Measurements from ENCODE around the gene GINM1.

Gene GINM1

DNA sequence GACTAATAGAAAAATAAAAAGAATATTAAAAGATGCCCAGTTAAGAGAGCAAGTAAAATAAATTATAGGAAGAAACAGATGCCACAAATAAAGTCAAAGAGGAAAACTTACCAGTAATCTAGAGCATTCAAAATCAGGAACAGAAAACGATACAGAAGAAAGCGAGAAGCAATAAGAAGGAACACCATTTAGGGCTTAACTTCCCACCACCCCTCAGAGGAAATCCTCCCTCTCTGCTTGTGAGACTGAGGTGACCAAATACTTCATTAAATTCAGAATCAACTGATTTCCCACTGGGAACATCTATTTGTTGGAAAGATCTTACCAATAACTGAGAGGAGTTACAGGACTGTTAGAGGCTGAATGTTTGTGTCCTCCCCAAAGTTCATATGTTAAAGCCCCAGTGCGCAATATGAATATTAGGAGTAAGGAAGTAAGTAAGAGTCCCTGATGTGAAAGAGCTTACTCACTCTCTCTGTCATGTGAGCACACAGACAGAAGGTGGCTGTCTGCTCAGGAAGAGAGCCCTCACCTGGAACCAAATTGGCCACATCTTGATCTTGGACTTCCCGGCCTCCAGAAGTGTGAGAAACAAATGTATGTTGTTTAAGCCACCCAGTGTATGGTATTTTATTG, 62.8 kb downstream of the GINM1 start:
- H3K9me3 ChIP-seq (ENCODE audit: control insufficient read depth, insufficient read depth, low read depth, low read length) = no peaks in the 10 kb centered on the region
- no peak overlapping the region for H3K4me3 ChIP-seq (ENCODE audit: low read depth, low read length)
- H3K36me3 ChIP-seq (ENCODE audit: control insufficient read depth in 2 of 2, insufficient read depth in 1 of 2, low read length in 2 of 2) = peaks cover 27 to 54% of the 10 kb centered on the region in 2 experiments
- no peaks in the 10 kb centered on the region for H3K4me1 ChIP-seq (ENCODE audit: control insufficient read depth, insufficient read depth, low read length)
- no peak overlapping the region for H3K27ac ChIP-seq (ENCODE audit: extremely low read depth, low read depth, low read length)
- ChIA-PET CTCF (interaction anchor here (0.7 kb wide), 1 partner anchor 80 kb away, joined by 4 read pairs; no protein-coding TSS in a partner anchor), POLR2A (interaction anchor here (1.1 kb wide), 1 partner anchor 18 kb away, joined by 8 read pairs; no protein-coding TSS in a partner anchor)
- TF ChIP-seq PRDM6 (tag by site-specific recombination; IDR thresholded peaks at IDR 0.05) = no peak
- TF ChIP-seq ZNF341 (tag by site-specific recombination; IDR thresholded peaks at IDR 0.05; ENCODE audit: low read depth) = no peak
- no peak for TF ChIP-seq ZNF585B (tag by site-specific recombination; IDR thresholded peaks at IDR 0.05)

DNA sequence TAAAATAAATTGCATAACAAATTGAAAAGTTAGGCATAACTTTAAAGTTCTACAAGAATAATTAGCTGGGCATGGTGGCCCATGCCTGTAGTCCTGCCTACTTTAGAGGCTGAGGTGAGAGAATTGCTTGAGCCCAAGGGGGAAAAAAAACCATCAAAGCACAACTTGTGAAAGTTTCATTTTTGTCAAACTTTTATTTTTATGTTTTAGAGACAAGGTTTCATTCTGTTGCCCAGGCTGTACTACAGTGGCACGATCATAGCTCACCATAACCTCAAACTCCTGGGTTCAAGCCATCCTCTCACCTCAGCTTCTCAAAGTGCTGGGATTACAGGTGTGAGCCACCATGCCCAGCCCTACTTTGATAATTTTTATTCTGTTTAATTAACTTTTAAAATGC, 68.1 kb downstream of the GINM1 start:
- H3K36me3 ChIP-seq (ENCODE audit: control insufficient read depth in 2 of 2, insufficient read depth in 1 of 2, low read length in 2 of 2) = peaks cover 45 to 47% of the 10 kb centered on the region in 2 experiments
- CTCF ChIA-PET = no interaction called here
- H3K27ac ChIP-seq (ENCODE audit: extremely low read depth, low read depth, low read length) = no peak overlapping the region
- H3K4me1 ChIP-seq (ENCODE audit: control insufficient read depth, insufficient read depth, low read length) = no peaks in the 10 kb centered on the region
- H3K9me3 ChIP-seq (ENCODE audit: control insufficient read depth, insufficient read depth, low read depth, low read length) = no peaks in the 10 kb centered on the region
- POLR2A ChIA-PET = interaction anchor here (1.4 kb wide), 1 partner anchor 84 kb away, joined by 3 read pairs; the partner anchor contains the start of gene LATS1
- no peak for TF ChIP-seq ZNF670 (tag by site-specific recombination; IDR thresholded peaks at IDR 0.05; ENCODE audit: low read depth)
- TF ChIP-seq ZNF248 (tag by site-specific recombination; IDR thresholded peaks at IDR 0.05) = no peak
- no peak for TF ChIP-seq ZNF157 (tag by site-specific recombination; IDR thresholded peaks at IDR 0.05)
- TF ChIP-seq ZNF777 (tag by site-specific recombination; IDR thresholded peaks at IDR 0.05; ENCODE audit: borderline replicate concordance) = no peak
- no peak overlapping the region for H3K4me3 ChIP-seq (ENCODE audit: low read depth, low read length)

DNA sequence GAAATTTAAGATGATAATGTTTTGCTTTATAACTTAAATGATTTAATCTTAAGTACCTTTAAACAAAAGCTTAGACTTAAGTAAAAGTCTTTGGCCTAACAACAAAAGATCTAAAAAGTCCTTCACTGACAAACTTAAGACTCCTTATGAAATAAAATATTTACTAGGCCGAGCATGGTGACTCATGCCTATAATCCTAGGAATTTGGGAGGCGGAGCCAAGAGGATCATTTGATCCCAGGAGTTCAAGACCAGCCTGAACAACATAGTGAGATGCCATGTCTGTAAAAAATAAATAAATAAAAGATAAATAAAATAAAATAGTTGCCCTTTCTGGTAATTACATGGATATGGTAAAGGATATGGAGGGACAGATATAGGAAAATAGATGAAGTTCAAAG, 69.9 kb downstream of the GINM1 start:
- ChIA-PET CTCF (interaction anchor here (0.6 kb wide), 1 partner anchor 103 kb away, joined by 3 read pairs; no protein-coding TSS in a partner anchor), POLR2A (interaction anchor here (1.0 kb wide), 1 partner anchor 12 kb away, joined by 3 read pairs; the partner anchor contains the start of gene KATNA1)
- H3K4me3 ChIP-seq (ENCODE audit: low read depth, low read length) = no peak overlapping the region
- TF ChIP-seq ZNF629 (tag by site-specific recombination; IDR thresholded peaks at IDR 0.05) = 0 out of 2 replicates have a peak, but pooled peaks have one; percentile 25
- TF ChIP-seq ZNF23 (tag by site-specific recombination; IDR thresholded peaks at IDR 0.05; ENCODE audit: borderline replicate concordance) = no peak
- TF ChIP-seq ZNF658 (tag by site-specific recombination; IDR thresholded peaks at IDR 0.05) = no peak
- TF ChIP-seq SP3 (tag by site-specific recombination; IDR thresholded peaks at IDR 0.05) = 0 out of 2 replicates have a peak, but pooled peaks have one; percentile 14
- no peak overlapping the region for H3K27ac ChIP-seq (ENCODE audit: extremely low read depth, low read depth, low read length)
- no peaks in the 10 kb centered on the region for H3K9me3 ChIP-seq (ENCODE audit: control insufficient read depth, insufficient read depth, low read depth, low read length)
- H3K4me1 ChIP-seq (ENCODE audit: control insufficient read depth, insufficient read depth, low read length) = no peaks in the 10 kb centered on the region
- peaks cover 35 to 38% of the 10 kb centered on the region in 2 experiments; a peak in 2 of 3 replicates for H3K36me3 ChIP-seq (ENCODE audit: control insufficient read depth in 2 of 2, insufficient read depth in 1 of 2, low read length in 2 of 2)
